NK-92 treated with Interleukin-12 subunit alpha and Interleukin-12 subunit beta, amount 100 ng/mL, for 24 hours (cell line): ENCODE results near the gene DUSP2.

Source experiments
- DNase-seq: peaks from one replicate; lab custom pipeline; 2025; lab: John Stamatoyannopoulos, UW

The DUSP2 gene

GRCh38 chr2:96113951-96114350 lies 31.3 kb downstream of the DUSP2 start:
- no peak for DNase-seq

GRCh38 chr2:96113367-96113677 lies 31.9 kb downstream of the DUSP2 start:
- no peak for DNase-seq

GRCh38 chr2:96112501-96113366 lies 32.5 kb downstream of the DUSP2 start:
- no peak for DNase-seq

- no peak for DNase-seq
These were observed 33.3 kb downstream of the DUSP2 start for GRCh38 chr2:96111823-96112500.

- no peak for DNase-seq
These were observed 34.0 kb downstream of the DUSP2 start for GRCh38 chr2:96111257-96111640.

GRCh38 chr2:96110621-96111256 lies 34.5 kb downstream of the DUSP2 start:
- DNase-seq, result no peak

GRCh38 chr2:96109931-96110511 lies 35.2 kb downstream of the DUSP2 start:
- no peak for DNase-seq

GRCh38 chr2:96109361-96109680 lies 35.9 kb downstream of the DUSP2 start:
- no peak for DNase-seq

- DNase-seq, result no peak
These were observed 36.5 kb downstream of the DUSP2 start for GRCh38 chr2:96108541-96109360.

GRCh38 chr2:96108151-96108540 lies 37.1 kb downstream of the DUSP2 start:
- DNase-seq, result no peak

- no peak for DNase-seq
These were observed 37.6 kb downstream of the DUSP2 start for GRCh38 chr2:96107708-96108065.

- DNase-seq, result no peak
These were observed 38.1 kb downstream of the DUSP2 start for GRCh38 chr2:96106991-96107707.

- DNase-seq, result no peak
These were observed 39.1 kb downstream of the DUSP2 start for GRCh38 chr2:96105994-96106715.

GRCh38 chr2:96105152-96105915 lies 39.9 kb downstream of the DUSP2 start:
- no peak for DNase-seq

- DNase-seq, result no peak
These were observed 40.8 kb downstream of the DUSP2 start for GRCh38 chr2:96104487-96104861.

- DNase-seq, result no peak
These were observed 41.3 kb downstream of the DUSP2 start for GRCh38 chr2:96103761-96104486.

GRCh38 chr2:96103187-96103601 lies 42.0 kb downstream of the DUSP2 start:
- DNase-seq, result no peak

- no peak for DNase-seq
These were observed 42.5 kb downstream of the DUSP2 start for GRCh38 chr2:96102596-96103186.

GRCh38 chr2:96100893-96101304 lies 44.3 kb downstream of the DUSP2 start:
- no peak for DNase-seq
